ENCODE measurements around the gene TNIP2. TPM values are rescaled to one million over a fixed set of nuclear protein-coding genes. Genes with fewer than 3 reads are reported as not detected.

TNIP2 gene
- total and polyA plus RNA-seq, 2 of the 8 experiments (the other 6 are each of a cell fraction or from before 2014, with no cell fraction given), result 23.7 to 37.7 TPM

- TF ChIP-seq E2F6 (IDR thresholded peaks at IDR 0.05) (peak; percentile 59; the same call in 1 of the 2 replicates), POU5F1 (IDR thresholded peaks at IDR 0.05; ENCODE audit: low read depth, low read length) (no peak), SP4 (IDR thresholded peaks at IDR 0.05; ENCODE audit: low read length) (no peak), EP300 (IDR thresholded peaks at IDR 0.05; ENCODE audit: borderline replicate concordance in 1 of 2, low read depth in 2 of 2, low read length in 2 of 2) (no peak), GABPA (IDR thresholded peaks at IDR 0.05; ENCODE audit: borderline replicate concordance, insufficient read depth, low read length) (0 out of 2 replicates have a peak, but pooled peaks have one; percentile 15), SIX5 (IDR thresholded peaks at IDR 0.05; ENCODE audit: low read depth, low read length) (no peak), ZNF274 (IDR thresholded peaks at IDR 0.05; ENCODE audit: borderline replicate concordance, extremely low read depth, low read length) (no peak), CHD2 (IDR thresholded peaks at IDR 0.05; ENCODE audit: low read length) (no peak), TBP (IDR thresholded peaks at IDR 0.05; ENCODE audit: low read depth, low read length) (no peak), KDM1A (IDR thresholded peaks at IDR 0.05; ENCODE audit: borderline replicate concordance, low read length) (no peak), JUND (IDR thresholded peaks at IDR 0.05; ENCODE audit: low read length) (no peak), MAX (IDR thresholded peaks at IDR 0.05) (peak; percentile 81), ATF2 (IDR thresholded peaks at IDR 0.05; ENCODE audit: low read length) (no peak), TCF12 (IDR thresholded peaks at IDR 0.05; ENCODE audit: low read depth, low read length) (no peak), BCL11A (IDR thresholded peaks at IDR 0.05; ENCODE audit: low read depth in 2 of 2, low read length in 2 of 2) (no peak), TAF7 (optimal IDR thresholded peaks at IDR 0.05; ENCODE audit: borderline replicate concordance, low read depth, low read length) (peak; percentile 30), EGR1 (IDR thresholded peaks at IDR 0.05; ENCODE audit: borderline replicate concordance, low read depth, low read length) (peak; percentile 33; the same call in 1 of the 2 replicates), SUZ12 (IDR thresholded peaks at IDR 0.05; ENCODE audit: low read length) (no peak), ASH2L (IDR thresholded peaks at IDR 0.05; ENCODE audit: low read length) (peak; percentile 30), ATF3 (IDR thresholded peaks at IDR 0.05; ENCODE audit: insufficient read depth, low read depth, low read length) (no peak), RBBP5 (IDR thresholded peaks at IDR 0.05; ENCODE audit: borderline replicate concordance, low read depth, low read length) (peak; percentile 82; the same call in 1 of the 2 replicates)
Observed at GRCh38 chr4:2755821-2756690, at the start of gene TNIP2 (continued).
